Coronary artery (tissue), 2 donors: ENCODE results near the gene CHMP2B.

ENCODE experiments used
- DNase-seq: peaks from one replicate; pipeline ENCODE4 v3.0.0-alpha.2; 2017; ENCODE audit warnings: low spot score
- H3K27ac ChIP-seq, 2 donors: fragments of 200-600 bp; sonication (generic); one replicate each; pipeline ENCODE4 v1.5.1; 2016 to 2019
- H3K4me3 ChIP-seq: fragments of 200-600 bp; sonication (generic); 2 replicates; pipeline ENCODE4 v1.5.1; 2016; ENCODE audit warnings: mild to moderate bottlenecking, moderate library complexity
- TF ChIP-seq, protein P1 (sequence below): fragments of 200-600 bp; sonication (generic); IDR thresholded peaks from one replicate; pipeline ENCODE4 v1.5.1; 2019; ENCODE audit warnings: antibody characterized with exemption

The CHMP2B gene

GRCh38 chr3:87248831-87249230 lies 21.7 kb downstream of the CHMP2B start:
- DNase-seq, result no peak
- TF ChIP-seq, protein P1, sequence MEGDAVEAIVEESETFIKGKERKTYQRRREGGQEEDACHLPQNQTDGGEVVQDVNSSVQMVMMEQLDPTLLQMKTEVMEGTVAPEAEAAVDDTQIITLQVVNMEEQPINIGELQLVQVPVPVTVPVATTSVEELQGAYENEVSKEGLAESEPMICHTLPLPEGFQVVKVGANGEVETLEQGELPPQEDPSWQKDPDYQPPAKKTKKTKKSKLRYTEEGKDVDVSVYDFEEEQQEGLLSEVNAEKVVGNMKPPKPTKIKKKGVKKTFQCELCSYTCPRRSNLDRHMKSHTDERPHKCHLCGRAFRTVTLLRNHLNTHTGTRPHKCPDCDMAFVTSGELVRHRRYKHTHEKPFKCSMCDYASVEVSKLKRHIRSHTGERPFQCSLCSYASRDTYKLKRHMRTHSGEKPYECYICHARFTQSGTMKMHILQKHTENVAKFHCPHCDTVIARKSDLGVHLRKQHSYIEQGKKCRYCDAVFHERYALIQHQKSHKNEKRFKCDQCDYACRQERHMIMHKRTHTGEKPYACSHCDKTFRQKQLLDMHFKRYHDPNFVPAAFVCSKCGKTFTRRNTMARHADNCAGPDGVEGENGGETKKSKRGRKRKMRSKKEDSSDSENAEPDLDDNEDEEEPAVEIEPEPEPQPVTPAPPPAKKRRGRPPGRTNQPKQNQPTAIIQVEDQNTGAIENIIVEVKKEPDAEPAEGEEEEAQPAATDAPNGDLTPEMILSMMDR, result no peak
- no peak overlapping the region for H3K4me3 ChIP-seq
- H3K27ac ChIP-seq, result no peak overlapping the region

DNA sequence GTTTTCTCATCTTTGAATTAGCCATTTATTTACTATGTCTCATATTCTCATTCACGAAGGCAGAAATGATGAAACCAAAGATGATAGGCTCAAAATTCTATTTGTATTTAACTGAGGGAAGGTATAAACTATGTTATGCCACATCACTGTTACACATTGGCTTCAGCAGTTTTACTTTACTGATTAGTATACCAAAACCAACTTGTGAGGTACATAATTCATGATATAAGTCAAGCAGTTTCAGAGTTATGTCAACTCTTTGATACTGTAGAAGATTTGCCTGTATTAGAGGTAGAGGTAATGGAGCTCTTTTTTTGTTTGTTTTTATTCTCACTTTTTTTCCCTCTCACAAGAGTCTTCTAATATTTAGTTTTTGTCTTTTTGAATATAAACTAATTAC lies 22.9 kb downstream of the CHMP2B start:
- Histone ChIP-seq H3K4me3 (no peak overlapping the region), H3K27ac (no peak overlapping the region)
- TF ChIP-seq, protein P1, result no peak
- no peak for DNase-seq

GRCh38 chr3:87260270-87260669 lies 33.2 kb downstream of the CHMP2B start:
- TF ChIP-seq, protein P1, result peak; percentile 48
- H3K4me3 ChIP-seq, result no peak overlapping the region
- no peak overlapping the region for H3K27ac ChIP-seq
- no peak for DNase-seq

GRCh38 chr3:87261925-87262324 lies 34.8 kb downstream of the CHMP2B start:
- no peak overlapping the region for H3K4me3 ChIP-seq
- TF ChIP-seq, protein P1, result no peak
- no peak for DNase-seq

DNA sequence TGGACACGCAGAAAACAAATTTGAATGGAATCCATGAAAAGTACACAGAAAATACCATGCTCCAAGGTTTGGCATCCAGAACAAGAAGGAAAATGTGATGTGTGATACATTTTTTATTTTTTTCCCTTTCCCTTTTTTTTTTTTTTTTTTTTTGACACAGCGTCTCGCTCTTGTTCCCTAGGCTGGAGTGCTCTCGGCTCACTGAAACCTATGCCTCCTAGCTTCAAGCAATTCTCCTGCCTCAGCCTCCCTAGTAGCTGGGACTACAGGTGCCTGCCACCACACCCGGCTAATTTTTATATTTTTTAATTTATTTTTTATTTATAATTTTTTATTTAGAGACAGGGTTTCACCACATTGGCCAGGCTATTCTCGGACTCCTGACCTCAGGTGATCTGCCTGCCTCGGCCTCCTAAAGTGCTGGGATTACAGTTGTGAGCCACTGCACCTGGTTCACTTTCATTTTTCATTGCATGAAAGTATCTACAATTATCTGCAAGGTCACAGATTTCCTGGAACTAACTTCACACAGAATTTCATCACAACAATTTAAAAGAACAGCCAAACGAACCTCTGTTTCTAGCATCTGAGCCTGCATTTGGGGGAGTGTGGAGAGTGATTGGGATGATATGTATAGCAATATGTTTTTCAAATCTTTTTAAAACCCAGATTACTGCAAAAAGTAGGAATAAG lies 41.0 kb downstream of the CHMP2B start:
- Histone ChIP-seq H3K27ac (no peak overlapping the region), H3K4me3 (no peak overlapping the region)
- TF ChIP-seq, protein P1, result no peak
- DNase-seq, result no peak

More at GRCh38 chr3:87261925-87262324, 34.8 kb downstream of the CHMP2B start:
- H3K27ac ChIP-seq, result no peak overlapping the region

DNA sequence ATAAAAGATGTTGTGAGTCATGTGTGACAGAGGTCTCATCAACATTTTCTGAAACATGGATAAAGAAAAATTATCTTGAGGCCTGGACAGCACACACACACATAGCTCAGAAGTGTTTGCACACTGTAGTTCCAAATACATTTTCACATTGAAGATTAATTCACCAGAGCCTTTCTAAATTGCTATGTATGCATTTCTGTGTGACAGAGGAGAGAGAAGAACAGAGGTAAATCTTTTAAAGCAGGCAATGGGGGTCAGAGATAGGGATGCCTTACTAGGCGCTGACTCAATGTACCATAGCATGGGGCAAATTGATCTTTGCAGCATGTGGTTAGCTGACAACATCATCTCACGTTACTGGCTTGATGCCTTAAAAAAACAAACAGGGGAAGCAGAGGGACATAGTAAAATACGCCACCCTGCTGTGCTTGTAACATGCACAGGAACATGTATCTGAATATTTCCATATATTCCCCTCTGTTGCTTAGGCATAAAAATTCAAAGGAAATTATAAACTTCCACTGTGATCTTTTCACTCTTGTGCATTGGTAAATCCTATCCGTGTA lies 41.6 kb downstream of the CHMP2B start:
- TF ChIP-seq, protein P1, result no peak
- Histone ChIP-seq H3K4me3 (no peak overlapping the region), H3K27ac (no peak overlapping the region)
- DNase-seq, result no peak

GRCh38 chr3:87269723-87270122 lies 42.6 kb downstream of the CHMP2B start:
- H3K27ac ChIP-seq, result no peak overlapping the region
- TF ChIP-seq, protein P1, result no peak
- DNase-seq, result no peak
- no peak overlapping the region for H3K4me3 ChIP-seq
